GM19043 (cell line): ENCODE results near the gene NT5DC2.

Experiments used
- ATAC-seq: cut with Tn5 transposase; IDR thresholded peaks from one replicate; pipeline ENCODE4 v1.9.1; 2021; ENCODE audit warnings: low read depth; ENCODE audit not compliant: unreplicated experiment

NT5DC2 gene

GRCh38 chr3:52512727-52513126 is 20.9 kb downstream of the NT5DC2 start:
- ATAC-seq: no peak

GRCh38 chr3:52512105-52512504 is 21.6 kb downstream of the NT5DC2 start:
- no peak for ATAC-seq

- ATAC-seq: no peak
Measured at GRCh38 chr3:52511509-52511908, 22.1 kb downstream of the NT5DC2 start.

- ATAC-seq: no peak
Measured at GRCh38 chr3:52509753-52510328, 23.8 kb downstream of the NT5DC2 start.

- no peak for ATAC-seq
Measured at GRCh38 chr3:52507359-52507758, 26.3 kb downstream of the NT5DC2 start.

- ATAC-seq: no peak
Measured at GRCh38 chr3:52506266-52506966, 27.2 kb downstream of the NT5DC2 start.

- no peak for ATAC-seq
Measured at GRCh38 chr3:52504977-52505376, 28.7 kb downstream of the NT5DC2 start.

- no peak for ATAC-seq
Measured at GRCh38 chr3:52503788-52504424, 29.8 kb downstream of the NT5DC2 start.

- ATAC-seq: no peak
Measured at GRCh38 chr3:52502808-52503350, 30.8 kb downstream of the NT5DC2 start.

- no peak for ATAC-seq
Measured at GRCh38 chr3:52502001-52502400, 31.7 kb downstream of the NT5DC2 start.

- no peak for ATAC-seq
Measured at GRCh38 chr3:52501046-52501445, 32.6 kb downstream of the NT5DC2 start.

- ATAC-seq: no peak
Measured at GRCh38 chr3:52498137-52499054, 35.3 kb downstream of the NT5DC2 start.

- ATAC-seq: no peak
Measured at GRCh38 chr3:52495777-52496602, 37.7 kb downstream of the NT5DC2 start.

GRCh38 chr3:52494886-52495495 is 38.7 kb downstream of the NT5DC2 start, which contains the start of gene STAB1:
TSS of gene STAB1 (plus strand) at chr3:52495338. CDS start at chr3:52495414, 76 bp downstream.
- no peak for ATAC-seq

- ATAC-seq: no peak
Measured at GRCh38 chr3:52494445-52494844, 39.2 kb downstream of the NT5DC2 start.

- ATAC-seq: no peak
Measured at GRCh38 chr3:52493232-52494017, 40.2 kb downstream of the NT5DC2 start.

- ATAC-seq: no peak
Measured at GRCh38 chr3:52492059-52492458, 41.6 kb downstream of the NT5DC2 start.

- no peak for ATAC-seq
Measured at GRCh38 chr3:52490939-52491526, 42.6 kb downstream of the NT5DC2 start.
